Suppressor macrophage treated with lipopolysaccharide for 1 hour (primary cell): ENCODE data around the gene FLRT1.

ENCODE experiments used
- DNase-seq, 3 donors: peaks; one replicate each; pipeline ENCODE4 v3.0.0-alpha.2; 2020 to 2022

Gene FLRT1

GRCh38 chr11:64035576-64035975, at the start of gene FLRT1:
Gene FLRT1 (plus strand): TSS chr11:64035931. CDS start chr11:64116268, 80,337 bp downstream.
- peak in 1 of 3 donors; percentile 45 for DNase-seq

- DNase-seq = peak; percentile 90 to 93 (median 92)
Measured at GRCh38 chr11:63986156-63986931, 49.4 kb upstream of the FLRT1 start, which contains the start of gene OTUB1. Gene OTUB1 (plus strand): TSS chr11:63986438. CDS start chr11:63986457, 19 bp downstream.

GRCh38 chr11:63986932-63987513, 48.7 kb upstream of the FLRT1 start:
- DNase-seq = no peak

- DNase-seq = no peak
Measured at GRCh38 chr11:63991558-63991957, 44.2 kb upstream of the FLRT1 start.

GRCh38 chr11:63993100-63993499, 42.6 kb upstream of the FLRT1 start:
- DNase-seq = no peak

GRCh38 chr11:63993993-63994392, 41.7 kb upstream of the FLRT1 start:
- DNase-seq = peak; percentile 61 to 73 (median 69)

GRCh38 chr11:63996512-63996911, 39.2 kb upstream of the FLRT1 start:
- DNase-seq = no peak

GRCh38 chr11:63997104-63997700, 38.5 kb upstream of the FLRT1 start:
- no peak for DNase-seq

- DNase-seq = no peak
Measured at GRCh38 chr11:63997801-63998337, 37.9 kb upstream of the FLRT1 start.

- no peak for DNase-seq
Measured at GRCh38 chr11:63998558-63999348, 37.0 kb upstream of the FLRT1 start.

GRCh38 chr11:63999349-64000025, 36.2 kb upstream of the FLRT1 start:
- peak; percentile 69 to 85 (median 79) for DNase-seq

- peak; percentile 88 to 97 (median 94) for DNase-seq
Measured at GRCh38 chr11:64000026-64000739, 35.5 kb upstream of the FLRT1 start.

- DNase-seq = no peak
Measured at GRCh38 chr11:64000740-64001483, 34.8 kb upstream of the FLRT1 start.

- DNase-seq = no peak
Measured at GRCh38 chr11:64001484-64002420, 34.0 kb upstream of the FLRT1 start.

GRCh38 chr11:64003807-64004589, 31.7 kb upstream of the FLRT1 start:
- no peak for DNase-seq

- DNase-seq = no peak
Measured at GRCh38 chr11:64004590-64004984, 31.1 kb upstream of the FLRT1 start.

GRCh38 chr11:64005691-64006090, 30.0 kb upstream of the FLRT1 start:
- no peak for DNase-seq

- DNase-seq = no peak
Measured at GRCh38 chr11:64006398-64006797, 29.3 kb upstream of the FLRT1 start.

GRCh38 chr11:64007160-64007628, 28.5 kb upstream of the FLRT1 start:
- DNase-seq = peak; percentile 57 to 74 (median 65)
